ENCODE results near the gene TMIE.

The TMIE gene

DNA sequence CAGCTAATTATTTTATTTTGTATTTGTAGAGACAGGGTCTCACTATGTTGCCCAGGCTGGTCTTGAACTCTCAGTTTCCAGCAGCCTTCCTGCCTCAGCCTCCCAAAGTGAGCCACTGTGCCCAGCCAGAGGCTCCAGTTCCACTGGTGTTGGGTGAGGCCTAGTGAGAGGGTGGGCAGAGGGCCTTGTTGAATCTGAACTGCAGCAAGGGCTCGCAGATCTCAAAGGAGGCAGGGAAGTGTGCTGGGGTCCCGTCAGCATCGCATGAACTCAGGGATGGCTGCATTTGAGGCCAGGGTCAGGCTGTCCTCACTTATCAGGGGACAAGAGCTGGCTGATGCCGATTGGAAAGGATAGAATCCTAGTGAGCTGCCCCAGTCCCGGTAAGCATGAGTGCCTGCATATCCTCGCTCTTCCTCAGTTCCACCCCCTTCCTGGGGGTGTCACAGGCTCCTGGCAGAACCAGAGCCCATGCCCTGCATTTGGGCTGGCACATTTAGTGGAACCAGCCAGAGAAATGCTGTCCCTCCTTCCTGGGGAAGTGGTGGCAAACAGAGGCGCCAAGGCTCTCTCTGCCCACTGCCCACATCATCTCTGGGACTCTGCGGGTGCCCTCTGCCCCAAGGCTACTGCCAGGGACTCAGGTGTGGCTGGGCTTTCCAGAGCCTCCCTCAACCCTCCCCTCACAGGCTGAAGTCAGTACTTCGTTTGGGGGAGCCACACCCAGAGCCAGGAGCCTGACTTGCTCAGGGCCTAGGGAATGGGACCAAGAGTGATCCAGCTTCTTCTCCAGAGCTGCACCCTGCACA, 31.8 kb upstream of the TMIE start:
- TF ChIP-seq, protein P1, sequence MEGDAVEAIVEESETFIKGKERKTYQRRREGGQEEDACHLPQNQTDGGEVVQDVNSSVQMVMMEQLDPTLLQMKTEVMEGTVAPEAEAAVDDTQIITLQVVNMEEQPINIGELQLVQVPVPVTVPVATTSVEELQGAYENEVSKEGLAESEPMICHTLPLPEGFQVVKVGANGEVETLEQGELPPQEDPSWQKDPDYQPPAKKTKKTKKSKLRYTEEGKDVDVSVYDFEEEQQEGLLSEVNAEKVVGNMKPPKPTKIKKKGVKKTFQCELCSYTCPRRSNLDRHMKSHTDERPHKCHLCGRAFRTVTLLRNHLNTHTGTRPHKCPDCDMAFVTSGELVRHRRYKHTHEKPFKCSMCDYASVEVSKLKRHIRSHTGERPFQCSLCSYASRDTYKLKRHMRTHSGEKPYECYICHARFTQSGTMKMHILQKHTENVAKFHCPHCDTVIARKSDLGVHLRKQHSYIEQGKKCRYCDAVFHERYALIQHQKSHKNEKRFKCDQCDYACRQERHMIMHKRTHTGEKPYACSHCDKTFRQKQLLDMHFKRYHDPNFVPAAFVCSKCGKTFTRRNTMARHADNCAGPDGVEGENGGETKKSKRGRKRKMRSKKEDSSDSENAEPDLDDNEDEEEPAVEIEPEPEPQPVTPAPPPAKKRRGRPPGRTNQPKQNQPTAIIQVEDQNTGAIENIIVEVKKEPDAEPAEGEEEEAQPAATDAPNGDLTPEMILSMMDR (IDR thresholded peaks at IDR 0.05; ENCODE audit: low read depth, low read length, missing control alignments), result no peak
- no peak for DNase-seq (ENCODE audit: extremely low read depth, low read depth)
- no peak overlapping the region for H3K4me3 ChIP-seq (replicated peaks; ENCODE audit: low read depth, low read length)

DNA sequence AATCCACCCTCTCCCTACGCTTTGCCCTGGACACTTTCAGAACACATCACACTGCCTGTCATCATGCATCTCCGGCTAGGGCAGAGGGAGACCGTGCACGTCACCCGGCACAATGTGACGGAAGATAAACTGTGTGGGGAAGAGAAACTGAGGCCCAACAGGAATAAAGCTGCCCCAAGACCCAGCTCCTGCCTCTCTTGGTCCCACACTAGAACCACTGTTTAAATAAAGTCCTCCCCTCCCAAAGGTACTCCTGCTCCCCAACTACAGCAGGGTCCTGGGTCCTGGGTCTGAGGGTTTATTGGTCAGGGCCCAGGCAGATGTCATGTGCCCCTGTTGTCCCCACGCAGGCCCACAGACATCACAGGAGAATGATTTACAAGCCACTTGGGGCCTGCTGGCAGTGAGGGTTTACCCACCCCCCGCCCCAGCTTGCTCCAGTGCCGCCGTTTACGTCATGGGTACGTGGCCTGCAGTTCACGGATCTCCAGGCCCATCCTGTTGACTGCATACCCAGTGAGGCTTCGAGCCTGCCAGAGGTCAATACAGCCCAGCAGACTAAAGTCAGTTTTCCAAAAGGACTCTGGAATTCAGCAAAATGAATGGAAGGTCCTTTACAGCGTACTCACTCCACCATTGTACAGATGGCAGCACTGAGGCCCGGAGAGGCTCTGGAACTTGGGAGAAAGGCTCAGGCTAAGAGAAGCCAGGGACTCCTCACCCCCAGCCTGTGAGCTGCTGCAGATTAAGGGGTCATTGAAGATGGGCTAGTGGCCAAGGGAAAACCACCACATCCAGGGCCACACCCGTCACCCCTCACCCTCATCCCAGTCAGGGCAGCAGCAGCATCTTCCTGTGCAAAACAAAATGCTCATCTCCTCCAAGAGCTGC, 30.9 kb upstream of the TMIE start:
- DNase-seq (ENCODE audit: extremely low read depth, low read depth), result no peak
- TF ChIP-seq, protein P1 (IDR thresholded peaks at IDR 0.05; ENCODE audit: low read depth, low read length, missing control alignments), result no peak
- H3K4me3 ChIP-seq (replicated peaks; ENCODE audit: low read depth, low read length), result no peak overlapping the region

DNA sequence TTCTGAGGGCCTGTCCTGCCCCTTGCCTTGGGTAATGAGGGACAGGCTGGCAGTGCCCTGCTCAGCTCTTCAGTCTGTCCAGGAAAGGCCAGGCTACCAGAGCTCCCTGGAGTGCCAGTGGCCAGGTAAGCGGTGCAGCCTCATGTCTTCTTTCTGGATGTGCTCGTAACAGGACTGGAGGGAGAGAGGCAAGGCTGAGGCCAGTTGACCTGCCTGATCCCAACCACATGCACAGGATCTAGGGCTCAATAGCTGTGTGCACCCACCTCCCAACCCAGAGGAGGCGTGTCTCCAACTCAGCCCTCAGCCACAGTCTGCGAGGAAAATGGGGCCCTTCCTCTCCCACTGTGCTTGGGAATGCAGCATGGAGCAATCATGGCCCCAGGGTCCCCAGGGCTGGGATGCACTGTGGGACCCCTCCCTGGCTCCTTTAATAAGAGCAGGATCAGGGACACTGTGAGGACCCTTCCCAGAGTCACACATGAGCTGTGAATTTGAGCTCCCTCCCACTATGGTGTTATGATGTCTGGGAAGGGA, 30.2 kb upstream of the TMIE start:
- DNase-seq (ENCODE audit: extremely low read depth, low read depth), result no peak

DNA sequence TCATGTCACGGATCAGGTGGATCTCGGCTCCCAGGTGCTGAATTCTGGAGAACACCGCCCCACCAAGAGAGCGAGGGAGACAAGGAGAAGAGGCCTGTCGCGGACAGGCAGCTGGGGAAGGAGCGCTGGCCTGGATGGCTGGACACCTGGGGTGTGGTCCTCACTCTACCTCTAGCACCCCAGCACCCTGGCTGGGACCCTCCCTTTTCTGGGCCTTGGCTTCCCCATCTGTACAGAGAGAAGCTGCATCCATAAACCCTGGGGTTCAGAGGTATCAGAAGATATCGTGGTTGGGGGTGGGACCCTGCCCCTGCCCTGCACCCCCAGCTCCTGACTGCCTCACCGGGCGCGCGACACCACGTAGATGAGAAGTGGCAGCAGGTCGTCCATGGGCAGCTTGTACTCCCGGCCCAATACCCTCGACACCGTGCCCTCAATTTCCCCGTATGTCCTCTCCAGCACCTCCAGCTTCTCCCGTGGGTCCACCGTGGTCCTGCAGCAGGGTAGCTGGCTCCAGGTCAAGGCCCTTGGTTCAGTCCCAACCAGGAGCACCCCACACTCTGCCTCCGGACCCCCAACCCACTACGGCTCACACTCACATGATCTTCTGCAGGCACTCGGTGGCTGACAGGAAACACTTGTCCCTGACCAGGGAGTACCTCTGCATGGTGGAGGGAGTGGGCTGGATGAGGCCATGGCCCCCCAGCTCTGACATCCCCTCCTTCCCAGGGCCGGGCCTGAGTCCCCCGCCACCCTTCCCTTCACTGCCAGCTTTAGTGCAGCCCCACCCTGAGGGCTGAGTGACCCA, 29.4 kb upstream of the TMIE start:
- no peak overlapping the region for H3K4me3 ChIP-seq (replicated peaks; ENCODE audit: low read depth, low read length)
- TF ChIP-seq, protein P1 (IDR thresholded peaks at IDR 0.05; ENCODE audit: low read depth, low read length, missing control alignments), result no peak
- DNase-seq (ENCODE audit: extremely low read depth, low read depth), result no peak

More for the DNA sequence above, 30.2 kb upstream of the TMIE start:
- no peak overlapping the region for H3K4me3 ChIP-seq (replicated peaks; ENCODE audit: low read depth, low read length)
- TF ChIP-seq, protein P1 (IDR thresholded peaks at IDR 0.05; ENCODE audit: low read depth, low read length, missing control alignments), result no peak

- no peak for DNase-seq (ENCODE audit: extremely low read depth, low read depth)
- no peak overlapping the region for H3K4me3 ChIP-seq (replicated peaks; ENCODE audit: low read depth, low read length)
- TF ChIP-seq, protein P1 (IDR thresholded peaks at IDR 0.05; ENCODE audit: low read depth, low read length, missing control alignments), result no peak
Measured at GRCh38 chr3:46672349-46672695, 28.9 kb upstream of the TMIE start.

Data from HFF-Myc (cell line).